GM23338 (cell line): ENCODE measurements around the gene CRACDL. TPM values are rescaled to one million over a fixed set of nuclear protein-coding genes. Genes with fewer than 3 reads are reported as not detected.

Experiments
- ATAC-seq: fragments of 200-7000 bp; cut with Tn5 transposase; 3 replicates; pipeline ENCODE4 v1.9.1; 2020
- DNase-seq: peaks from one replicate; pipeline ENCODE4 v3.0.0-alpha.2; 2015; ENCODE audit warnings: low spot score
- H2AFZ ChIP-seq: fragments of 200-600 bp; sonication (generic); 2 replicates; pipeline ENCODE4 v1.8.0; 2016; ENCODE audit warnings: antibody characterized with exemption, mild to moderate bottlenecking, moderate library complexity
- H3F3A ChIP-seq: fragments of 200-600 bp; sonication (generic); replicated peaks from 2 replicates; pipeline ENCODE4 v1.8.0; 2017; ENCODE audit warnings: antibody characterized with exemption, mixed run types, low read depth
- H3K27ac ChIP-seq: fragments of 200-600 bp; sonication (generic); 2 replicates; pipeline ENCODE4 v1.6.1; 2016; ENCODE audit warnings: low read depth
- H3K27me3 ChIP-seq: fragments of 200-600 bp; sonication (generic); 2 replicates; pipeline ENCODE4 v1.8.0; 2016; ENCODE audit warnings: mild to moderate bottlenecking, mixed run types, moderate library complexity; ENCODE audit not compliant: insufficient read depth
- H3K36me3 ChIP-seq: fragments of 200-600 bp; sonication (generic); 2 replicates; pipeline ENCODE4 v1.8.0; 2016; ENCODE audit warnings: mild to moderate bottlenecking; ENCODE audit not compliant: insufficient read depth
- H3K4me1 ChIP-seq: fragments of 200-600 bp; sonication (generic); 2 replicates; pipeline ENCODE4 v1.8.0; 2016; ENCODE audit warnings: mild to moderate bottlenecking, moderate library complexity; ENCODE audit not compliant: insufficient read depth
- H3K4me2 ChIP-seq: fragments of 200-600 bp; sonication (generic); 2 replicates; pipeline ENCODE4 v1.7.1; 2017; ENCODE audit warnings: mixed run types
- H3K4me3 ChIP-seq: fragments of 200-600 bp; sonication (generic); 2 replicates; pipeline ENCODE4 v1.6.1; 2016; ENCODE audit warnings: mixed run types
- H3K79me2 ChIP-seq: fragments of 200-600 bp; sonication (generic); replicated peaks from 2 replicates; pipeline ENCODE4 v1.8.0; 2017; ENCODE audit warnings: mild to moderate bottlenecking; ENCODE audit not compliant: insufficient read depth
- H3K9me2 ChIP-seq: fragments of 200-600 bp; sonication (generic); 2 replicates; pipeline ENCODE4 v1.8.0; 2017; ENCODE audit not compliant: insufficient read depth
- H4K20me1 ChIP-seq: fragments of 200-600 bp; sonication (generic); replicated peaks from 2 replicates; pipeline ENCODE4 v1.8.0; 2017; ENCODE audit warnings: mild to moderate bottlenecking; ENCODE audit not compliant: insufficient read depth
- H3K27ac Mint-ChIP-seq: 2 replicates; pipeline ENCODE4 v1.8.0; 2020; ENCODE audit warnings: inconsistent platforms, mild to moderate bottlenecking, moderate library complexity, mixed read lengths
- H3K27me3 Mint-ChIP-seq: 3 replicates; pipeline ENCODE4 v1.8.0; 2022; ENCODE audit warnings: low read depth, mild to moderate bottlenecking, moderate library complexity, mixed read lengths, inconsistent platforms; ENCODE audit not compliant: insufficient read depth, poor library complexity
- H3K36me3 Mint-ChIP-seq: 3 replicates; pipeline ENCODE4 v1.8.0; 2021; ENCODE audit warnings: low read depth, mild to moderate bottlenecking, inconsistent platforms, moderate library complexity, mixed read lengths
- H3K4me1 Mint-ChIP-seq: 3 replicates; pipeline ENCODE4 v1.8.0; 2020; ENCODE audit warnings: mild to moderate bottlenecking, inconsistent platforms, mixed read lengths
- H3K4me3 Mint-ChIP-seq: 3 replicates; pipeline ENCODE4 v1.8.0; 2021; ENCODE audit warnings: moderate library complexity, mild to moderate bottlenecking, inconsistent platforms, mixed read lengths
- H3K9me3 Mint-ChIP-seq: 3 replicates; pipeline ENCODE4 v1.8.0; 2020; ENCODE audit warnings: moderate library complexity, mild to moderate bottlenecking, inconsistent platforms, mixed read lengths
- CREB1 ChIP-seq: fragments of 250-450 bp; sonication (Bioruptor Pico); IDR thresholded peaks from 2 replicates; pipeline ENCODE4 v1.5.0; 2020; ENCODE audit warnings: low read depth, mild to moderate bottlenecking, moderate library complexity
- CTCF ChIP-seq, 2 experiments: fragments of 200-600 bp in 1 of 2; sonication (generic) in 1 of 2; conservative IDR thresholded peaks; 2 replicates each; pipeline versions ENCODE4 v1.5.1 to v1.6.1; 2016 to 2017; ENCODE audit warnings: antibody characterized with exemption in 2 of 2, low read depth in 2 of 2, mild to moderate bottlenecking in 2 of 2, moderate library complexity in 1 of 2
- ETS1 ChIP-seq: IDR thresholded peaks from 2 replicates; pipeline ENCODE4 v1.6.1; 2016; ENCODE audit warnings: antibody characterized with exemption
- EZH2 ChIP-seq: fragments of 200-600 bp; sonication (generic); IDR thresholded peaks from one replicate; pipeline ENCODE4 v1.8.0; 2017; ENCODE audit warnings: antibody characterized with exemption, mild to moderate bottlenecking, low read depth; ENCODE audit not compliant: unreplicated experiment
- EZH2phosphoT487 ChIP-seq: fragments of 200-600 bp; sonication (generic); IDR thresholded peaks from one replicate; pipeline ENCODE4 v1.8.1; 2018; ENCODE audit warnings: antibody characterized with exemption; ENCODE audit not compliant: unreplicated experiment
- JUNB ChIP-seq: IDR thresholded peaks from one replicate; pipeline ENCODE4 v1.6.1; 2016; ENCODE audit warnings: antibody characterized with exemption; ENCODE audit not compliant: unreplicated experiment
- NANOG ChIP-seq: IDR thresholded peaks from 2 replicates; pipeline ENCODE4 v1.6.1; 2016; ENCODE audit warnings: antibody characterized with exemption, borderline replicate concordance
- POLR2AphosphoS5 ChIP-seq: IDR thresholded peaks from 2 replicates; pipeline ENCODE4 v1.6.1; 2016; ENCODE audit warnings: antibody characterized with exemption, low read depth
- REST ChIP-seq: IDR thresholded peaks from one replicate; pipeline ENCODE4 v1.6.1; 2018; ENCODE audit warnings: antibody characterized with exemption; ENCODE audit not compliant: unreplicated experiment
- STAT1 ChIP-seq: IDR thresholded peaks from one replicate; pipeline ENCODE4 v1.6.1; 2016; ENCODE audit warnings: antibody characterized with exemption; ENCODE audit not compliant: unreplicated experiment
- ZNF114 ChIP-seq: fragments of 250-450 bp; sonication (Bioruptor Pico); IDR thresholded peaks from 2 replicates; pipeline ENCODE4 v1.5.0; 2020; ENCODE audit warnings: mild to moderate bottlenecking, moderate library complexity
- ZNF331 ChIP-seq: fragments of 250-450 bp; sonication (Bioruptor Pico); IDR thresholded peaks from 2 replicates; pipeline ENCODE4 v1.5.0; 2020; ENCODE audit warnings: low read depth, mild to moderate bottlenecking, moderate library complexity
- ZNF462 ChIP-seq: fragments of 250-450 bp; sonication (Bioruptor Pico); IDR thresholded peaks from 2 replicates; pipeline ENCODE4 v1.5.0; 2020; ENCODE audit warnings: mild to moderate bottlenecking, moderate library complexity
- polyA plus RNA-seq: library from polyadenylated mRNA; unstranded; fragments of >200 nt; fragmentation: Nextera tagmentation; extraction: Ambion mirVana; gene quantifications from 2 replicates; pipeline ENCODE4 v1.2.1, GENCODE V29; 2016
- total RNA-seq: library from RNA; depleted of rRNA; stranded (reverse); fragments of >200 nt; shearing (Covaris generic); gene quantifications from 2 replicates; pipeline ENCODE4 v1.2.3, GENCODE V29; 2014

The CRACDL gene
- total and polyA plus RNA-seq, 2 experiments from 2014 or later: 0.14 to 0.16 TPM

- no peaks in the 10 kb centered on the region for H3K36me3 Mint-ChIP-seq
These were observed 60.8 kb downstream of the CRACDL start for GRCh38 chr2:98875081-98875728.

More at GRCh38 chr2:98875081-98875728, 60.8 kb downstream of the CRACDL start:
- Histone ChIP-seq H3K4me3 (no peak overlapping the region), H3K4me2 (no peak overlapping the region), H4K20me1 (no peaks in the 10 kb centered on the region), H3K36me3 (no peaks in the 10 kb centered on the region), H3K27ac (no peak overlapping the region), H3K4me1 (no peaks in the 10 kb centered on the region), H2AFZ (no peak overlapping the region), H3K9me2 (no peaks in the 10 kb centered on the region), H3K27me3 (no peaks in the 10 kb centered on the region), H3K79me2 (no peaks in the 10 kb centered on the region), H3F3A (no peaks in the 10 kb centered on the region)
- ATAC-seq: no peak
- Mint-ChIP-seq H3K4me3 (no peak overlapping the region), H3K27ac (no peak overlapping the region), H3K27me3 (peaks cover 1% of the 10 kb centered on the region), H3K9me3 (no peaks in the 10 kb centered on the region), H3K4me1 (no peaks in the 10 kb centered on the region)
- TF ChIP-seq STAT1: no peak
- no peak for TF ChIP-seq EZH2
- no peak for TF ChIP-seq CTCF (conservative IDR thresholded peaks at IDR 0.05; ENCODE audit: low read depth in 2 of 2)
- no peak for TF ChIP-seq ZNF462 (CRISPR knock-in tag)
- no peak for TF ChIP-seq ETS1
- TF ChIP-seq EZH2phosphoT487: no peak
- TF ChIP-seq ZNF114 (CRISPR knock-in tag): no peak
- TF ChIP-seq NANOG: no peak
- no peak for TF ChIP-seq POLR2AphosphoS5
- TF ChIP-seq REST: no peak
- no peak for TF ChIP-seq CREB1 (CRISPR knock-in tag)
- no peak for TF ChIP-seq JUNB
- TF ChIP-seq ZNF331 (CRISPR knock-in tag): no peak
- DNase-seq: no peak
